ENCODE results near the gene PSTPIP2.
"Not testable (repeated sequence)": the region's sequence is repeated elsewhere in the genome, so short reads cannot be mapped to it uniquely, and the experiment has no call there.

PSTPIP2 gene

GRCh38 chr18:46070232-46070631 lies 1.8 kb downstream of the PSTPIP2 start:
- no peak for DNase-seq (ENCODE audit: low spot score)

DNA sequence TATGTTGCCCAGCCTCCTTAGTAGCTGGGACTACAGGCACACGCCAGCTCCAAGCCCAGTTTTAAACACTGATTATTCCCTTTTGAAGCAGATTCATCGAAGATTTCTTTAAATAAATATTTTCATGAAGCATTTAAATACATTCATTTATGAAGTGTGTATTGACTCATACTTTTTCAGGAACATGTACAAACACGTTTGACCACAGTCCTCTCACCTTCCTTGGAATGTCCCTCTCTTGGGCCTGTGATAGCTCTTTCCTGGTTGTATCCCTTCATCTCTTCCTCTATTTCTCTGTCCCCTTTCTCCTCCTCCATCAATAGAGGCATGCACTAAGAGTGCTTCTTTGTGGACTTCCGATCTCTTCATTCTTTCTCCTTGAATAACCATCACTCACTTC lies 2.5 kb downstream of the PSTPIP2 start:
- DNase-seq (ENCODE audit: low spot score), result no peak

GRCh38 chr18:46068763-46069162 lies 3.3 kb downstream of the PSTPIP2 start:
- peak; percentile 42 for DNase-seq (ENCODE audit: low spot score)

DNA sequence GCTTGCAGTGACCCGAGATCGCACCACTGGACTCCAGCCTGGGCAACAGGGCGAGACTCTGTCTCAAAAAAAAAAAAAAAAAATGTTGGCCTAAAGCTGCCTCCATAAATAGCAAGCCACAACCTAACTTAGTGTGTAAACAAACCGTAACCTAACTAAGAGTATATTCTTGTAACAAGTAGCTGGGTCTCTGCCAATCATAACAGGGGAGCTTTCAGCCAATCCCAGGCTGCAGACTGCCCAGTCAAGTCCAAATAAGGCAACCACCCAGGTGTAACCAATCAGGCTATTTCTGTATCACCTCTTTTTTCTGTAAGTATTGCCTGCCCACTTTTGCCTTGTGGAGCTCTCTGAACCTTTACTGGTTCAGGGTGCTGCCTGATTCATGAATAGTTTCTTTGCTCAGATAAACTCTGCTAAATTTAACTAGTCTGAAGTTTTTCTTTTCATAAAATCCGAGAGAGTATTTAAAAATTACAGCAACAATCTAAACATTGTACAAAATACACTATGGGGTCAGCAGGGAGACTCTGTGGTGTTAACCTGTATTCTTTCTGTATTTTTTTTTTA lies 4.5 kb downstream of the PSTPIP2 start:
- peak; percentile 76 for DNase-seq (ENCODE audit: low spot score)

GRCh38 chr18:46062781-46063180 lies 9.3 kb downstream of the PSTPIP2 start:
- no peak for DNase-seq (ENCODE audit: low spot score)

GRCh38 chr18:46061796-46062195 lies 10.3 kb downstream of the PSTPIP2 start:
- no peak for DNase-seq (ENCODE audit: low spot score)

GRCh38 chr18:46061387-46061786 lies 10.7 kb downstream of the PSTPIP2 start:
- no peak for DNase-seq (ENCODE audit: low spot score)

DNA sequence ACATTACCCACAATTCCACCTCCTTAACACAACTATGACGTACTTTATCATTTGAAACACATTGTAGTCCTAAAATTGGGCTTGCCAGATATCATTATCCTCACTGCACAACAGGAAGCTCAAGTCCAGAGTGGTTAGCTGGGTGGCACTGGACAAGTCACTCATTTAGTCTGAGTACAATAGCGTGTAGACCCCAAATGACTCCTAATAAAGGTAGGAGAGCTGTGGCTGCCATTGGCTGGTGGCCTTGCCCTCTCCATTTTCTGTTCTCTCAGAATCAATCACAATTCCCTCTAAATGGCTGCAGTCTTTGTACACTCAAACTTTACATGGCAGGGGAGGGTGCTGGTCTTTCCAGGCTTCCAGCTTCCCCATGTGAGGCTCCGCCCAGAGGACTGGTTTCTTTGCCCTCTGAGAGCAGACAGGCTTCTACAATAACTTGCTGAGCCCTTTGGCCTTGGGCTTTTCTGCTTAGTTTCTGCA lies 11.7 kb downstream of the PSTPIP2 start:
- no peak for DNase-seq (ENCODE audit: low spot score)

- no peak for DNase-seq (ENCODE audit: low spot score)
Measured at GRCh38 chr18:46055838-46056230, 16.2 kb downstream of the PSTPIP2 start.

DNA sequence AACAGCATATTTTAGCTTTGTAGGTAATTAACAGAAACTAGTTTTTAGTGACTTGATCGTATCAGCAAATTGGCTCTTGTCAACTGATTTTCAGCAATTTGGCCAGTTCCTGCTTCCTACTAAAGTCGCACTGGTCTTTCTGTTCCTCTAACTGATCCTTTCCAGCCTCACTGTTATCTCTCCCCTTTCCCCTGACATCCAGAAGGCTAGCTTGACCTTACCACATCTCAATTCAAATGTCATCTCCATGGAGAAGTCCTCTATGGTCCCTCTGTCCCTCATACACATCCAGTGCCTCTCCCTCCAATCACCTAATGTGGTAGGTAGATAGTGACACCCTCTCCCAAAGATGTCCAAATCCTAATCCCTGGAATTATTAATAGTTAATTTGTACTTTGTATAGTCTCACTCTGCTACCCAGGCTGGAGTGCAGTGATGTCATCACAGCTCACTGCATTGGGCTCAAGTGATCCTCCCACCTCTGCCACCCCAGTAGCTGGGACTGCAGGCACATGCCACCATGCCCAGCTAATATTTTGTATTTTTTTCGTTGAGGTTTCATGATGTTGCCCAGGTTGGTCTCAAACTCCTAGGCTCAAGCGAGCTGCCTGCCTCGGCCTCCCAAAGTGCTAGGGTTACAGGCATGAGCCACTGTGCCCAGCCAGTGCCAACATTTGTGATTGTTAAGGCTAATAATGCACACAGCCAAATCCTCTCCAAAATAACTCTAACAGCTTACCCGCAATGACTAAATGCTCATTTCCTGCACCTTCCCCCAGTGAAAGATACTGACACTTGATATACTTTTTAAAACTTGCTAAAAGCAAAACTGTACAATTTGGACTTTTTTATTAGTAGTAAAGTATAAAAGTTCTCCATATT lies 16.9 kb downstream of the PSTPIP2 start:
- no peak for DNase-seq (ENCODE audit: low spot score)

GRCh38 chr18:46053368-46054095 lies 18.5 kb downstream of the PSTPIP2 start:
- no peak for DNase-seq (ENCODE audit: low spot score)

DNA sequence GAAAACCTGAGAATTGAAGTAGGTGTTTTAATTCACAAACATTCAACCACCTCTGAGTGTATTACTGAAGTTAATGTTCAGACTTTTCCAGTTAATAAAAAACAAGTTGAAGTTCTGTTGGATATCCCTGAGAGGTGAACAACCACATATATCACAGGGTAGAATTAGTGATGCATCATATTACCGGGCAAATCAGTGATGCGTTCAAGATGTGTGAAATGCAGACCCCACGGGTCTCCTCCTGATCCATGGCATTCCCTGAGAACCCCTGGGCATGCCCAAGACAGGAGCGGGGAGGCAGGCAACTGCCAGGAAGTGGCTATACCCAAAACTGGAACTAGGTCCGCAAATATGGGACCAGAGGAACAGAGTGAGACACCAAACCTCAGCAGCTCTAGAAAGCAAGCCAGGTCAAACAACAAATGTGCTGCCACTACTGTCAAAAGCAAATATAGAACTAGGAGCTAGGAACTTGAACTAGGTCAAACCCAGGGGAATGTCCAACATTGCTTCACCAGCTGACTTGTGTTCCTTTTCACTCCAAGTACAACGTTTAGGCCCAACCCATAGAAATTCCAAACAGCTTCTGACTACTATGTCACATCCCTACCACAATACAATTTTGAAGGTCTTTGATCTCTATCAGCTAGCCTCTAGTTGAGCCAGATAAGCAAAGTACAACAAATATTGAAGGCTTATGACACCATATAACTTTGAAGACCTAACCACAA lies 20.2 kb downstream of the PSTPIP2 start:
- DNase-seq (ENCODE audit: low spot score), result peak; percentile 33

GRCh38 chr18:46050268-46050667 lies 21.8 kb downstream of the PSTPIP2 start:
- no peak for DNase-seq (ENCODE audit: low spot score)

GRCh38 chr18:46048641-46049040 lies 23.4 kb downstream of the PSTPIP2 start:
- no peak for DNase-seq (ENCODE audit: low spot score)

DNA sequence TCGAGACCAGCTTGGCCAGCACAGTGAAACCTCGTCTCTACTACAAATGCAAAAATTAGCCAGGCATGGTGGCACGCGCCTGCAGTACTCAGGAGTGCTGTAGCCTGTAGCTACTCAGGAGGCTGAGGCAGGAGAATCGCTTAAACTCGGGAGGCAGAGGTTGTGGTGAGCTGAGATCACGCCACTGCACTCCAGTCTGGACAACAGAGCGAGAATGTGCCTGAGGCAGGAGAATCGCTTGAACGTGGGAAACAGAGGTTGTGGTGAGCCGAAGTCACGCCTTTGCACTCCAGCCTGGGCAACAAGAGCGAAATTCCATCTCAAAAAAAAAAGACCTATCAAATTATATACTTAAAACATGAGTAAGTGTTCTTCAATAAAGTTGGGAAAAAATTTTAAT lies 24.7 kb downstream of the PSTPIP2 start:
- not testable (repeated sequence) for DNase-seq (ENCODE audit: low spot score)

DNA sequence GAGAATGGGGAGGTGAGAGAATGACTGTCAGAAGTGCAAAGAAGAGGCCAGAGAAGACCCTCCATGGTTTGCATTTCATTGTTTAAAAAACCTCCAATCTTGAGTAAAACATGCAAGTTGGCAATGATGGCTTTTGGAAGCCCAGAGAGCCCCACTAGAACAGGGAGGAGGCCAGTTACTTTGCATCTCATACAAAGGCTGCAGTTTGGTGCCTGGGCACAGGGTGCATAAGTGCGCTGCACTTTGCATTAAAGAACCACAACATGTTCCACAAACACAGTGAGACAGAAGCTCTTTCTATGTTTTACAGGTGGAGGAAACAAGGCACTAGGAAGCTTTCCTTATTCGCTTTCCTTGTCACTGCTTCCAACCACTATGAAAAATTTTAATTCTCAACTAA lies 25.4 kb downstream of the PSTPIP2 start:
- DNase-seq (ENCODE audit: low spot score), result no peak

GRCh38 chr18:46046126-46046525 lies 25.9 kb downstream of the PSTPIP2 start:
- no peak for DNase-seq (ENCODE audit: low spot score)

DNA sequence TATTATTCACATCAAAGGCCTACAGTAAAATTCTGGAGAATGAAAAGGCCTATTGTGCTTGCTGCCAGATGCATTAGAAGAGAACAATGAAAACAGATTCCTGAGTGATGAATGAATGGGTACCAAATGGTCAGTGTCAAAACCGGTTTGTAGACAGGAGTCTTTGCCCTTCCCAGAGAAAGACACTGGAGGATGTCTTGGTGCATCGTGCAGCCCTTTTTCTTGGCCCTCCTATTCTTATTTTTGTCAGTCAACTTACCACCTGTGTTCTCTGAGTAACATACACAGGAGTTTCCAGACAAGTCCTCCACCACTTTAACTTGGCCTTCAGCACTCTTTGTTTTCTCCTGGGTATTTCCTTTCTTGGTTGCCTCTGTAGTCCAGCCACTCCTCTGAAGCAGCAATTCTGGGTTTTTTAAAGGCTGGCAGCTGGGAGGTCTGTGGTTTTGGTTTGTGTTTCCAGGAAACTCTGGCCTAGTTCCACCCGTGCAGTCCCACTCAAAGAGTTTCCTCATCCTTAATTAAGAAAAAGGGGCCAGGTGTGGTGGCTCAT lies 29.4 kb downstream of the PSTPIP2 start:
- no peak for DNase-seq (ENCODE audit: low spot score)

GRCh38 chr18:46040747-46041104 lies 31.3 kb downstream of the PSTPIP2 start:
- no peak for DNase-seq (ENCODE audit: low spot score)

- DNase-seq (ENCODE audit: low spot score), result no peak
Measured at GRCh38 chr18:46040033-46040746, 31.9 kb downstream of the PSTPIP2 start.

Measured in LoVo (cell line).